ENCODE data around the gene NR1I3. TPM values are rescaled to one million over a fixed set of nuclear protein-coding genes. Genes with fewer than 3 reads are reported as not detected.

Gene NR1I3
- total RNA-seq: not detected in 2 replicates

GRCh38 chr1:161238039-161238473 lies at the start of gene NR1I3:
TSS of gene NR1I3 (minus strand) at chr1:161238203. CDS start at chr1:161236565, 1,638 bp downstream.

GRCh38 chr1:161258439-161259344 lies 20.7 kb upstream of the NR1I3 start, which contains the start of gene PCP4L1:
TSS of gene PCP4L1 (plus strand) at chr1:161258745. CDS start at chr1:161258975, 230 bp downstream.

GRCh38 chr1:161225534-161226319 lies 12.3 kb downstream of the NR1I3 start, which contains the start of gene TOMM40L:
TSS of gene TOMM40L (plus strand) at chr1:161226060. CDS start at chr1:161226490, 430 bp downstream.

GRCh38 chr1:161215076-161215475 lies 22.9 kb downstream of the NR1I3 start, which contains the start of gene FCER1G:
TSS of gene FCER1G (plus strand) at chr1:161215295. CDS start at chr1:161215322, 27 bp downstream.

GRCh38 chr1:161201836-161202712 lies 35.9 kb downstream of the NR1I3 start, which contains the start of gene NDUFS2:
TSS of gene NDUFS2 (plus strand) at chr1:161202367. CDS start at chr1:161202386, 19 bp downstream.

GRCh38 chr1:161198897-161199431 lies 39.0 kb downstream of the NR1I3 start, which contains the start of gene ADAMTS4:
TSS of gene ADAMTS4 (minus strand) at chr1:161199054. CDS start at chr1:161198627, 427 bp downstream.

Other genes with a start within 250 kb of the NR1I3 start
- gene F11R, start 217.1 kb downstream of the NR1I3 start, total RNA-seq: 117 and 131 TPM in 2 replicates
- gene TSTD1, start 199.2 kb downstream of the NR1I3 start, total RNA-seq: 110 and 112 TPM in 2 replicates
- 39.4 and 40.9 TPM in 2 replicates for gene USF1, start 192.2 kb downstream of the NR1I3 start, total RNA-seq
- gene ARHGAP30, start 168.3 kb downstream of the NR1I3 start, total RNA-seq: 0.19 and 0.28 TPM in 2 replicates
- gene NECTIN4, start 148.6 kb downstream of the NR1I3 start, total RNA-seq: 43.1 and 50.0 TPM in 2 replicates
- gene KLHDC9, start 139.8 kb downstream of the NR1I3 start, total RNA-seq: 3.3 and 6.5 TPM in 2 replicates
- 76.4 and 100 TPM in 2 replicates for gene PFDN2, start 120.2 kb downstream of the NR1I3 start, total RNA-seq
- gene NIT1, start 120.1 kb downstream of the NR1I3 start, total RNA-seq: 32.2 and 35.6 TPM in 2 replicates
- gene DEDD, start 105.5 kb downstream of the NR1I3 start, total RNA-seq: 14.2 and 23.0 TPM in 2 replicates
- gene UFC1, start 84.2 kb downstream of the NR1I3 start, total RNA-seq: 43.8 and 68.1 TPM in 2 replicates
- 10.2 and 11.5 TPM in 2 replicates for gene USP21, start 78.7 kb downstream of the NR1I3 start, total RNA-seq
- 12.6 and 14.7 TPM in 2 replicates for gene PPOX, start 71.8 kb downstream of the NR1I3 start, total RNA-seq
- gene B4GALT3, start 60.7 kb downstream of the NR1I3 start, total RNA-seq: 31.2 and 35.7 TPM in 2 replicates
- gene ADAMTS4, start 39.1 kb downstream of the NR1I3 start, total RNA-seq: 0.05 and 0.07 TPM in 2 replicates
- gene NDUFS2, start 35.8 kb downstream of the NR1I3 start, total RNA-seq: 87.7 and 96.5 TPM in 2 replicates
- gene FCER1G, start 22.9 kb downstream of the NR1I3 start, total RNA-seq: 0.42 TPM in 1 of 2 replicates, not detected in the other
- not detected in 2 replicates for gene APOA2, start 14.6 kb downstream of the NR1I3 start, total RNA-seq
- 11.2 and 14.1 TPM in 2 replicates for gene TOMM40L, start 12.1 kb downstream of the NR1I3 start, total RNA-seq
- gene PCP4L1, start 20.5 kb upstream of the NR1I3 start, total RNA-seq: 1.3 and 1.9 TPM in 2 replicates
- gene MPZ, start 71.8 kb upstream of the NR1I3 start, total RNA-seq: 1.2 and 2.2 TPM in 2 replicates
- gene SDHC, start 76.2 kb upstream of the NR1I3 start, total RNA-seq: 45.1 and 53.2 TPM in 2 replicates
- gene CFAP126, start 129.7 kb upstream of the NR1I3 start, total RNA-seq: not detected in 2 replicates